D721Med (cell line): ENCODE data around the gene CAMK2N1.
A peak's percentile ranks its signal among the peaks of the same experiment; 100 is the strongest.
"Not testable (repeated sequence)": the region's sequence is repeated elsewhere in the genome, so short reads cannot be mapped to it uniquely, and the experiment has no call there.

Experiments
- DNase-seq: peaks from one replicate; pipeline ENCODE4 v3.0.0; 2011; ENCODE audit warnings: low spot score; ENCODE audit not compliant: insufficient read length
- FAIRE-seq: peaks from 2 replicates; lab custom pipeline; 2011; peaks lifted over from hg19 to GRCh38; lab: Jason Lieb, UNC
- TF ChIP-seq, protein P1 (sequence below): IDR thresholded peaks from 2 replicates; pipeline ENCODE4 v1.5.1; 2012; ENCODE audit warnings: mild to moderate bottlenecking, control low read depth; ENCODE audit not compliant: insufficient read depth; ENCODE audit errors: missing control alignments

Gene CAMK2N1

GRCh38 chr1:20526267-20526666 lies 40.3 kb upstream of the CAMK2N1 start:
- FAIRE-seq (no peak), DNase-seq (no peak)
- TF ChIP-seq, protein P1, sequence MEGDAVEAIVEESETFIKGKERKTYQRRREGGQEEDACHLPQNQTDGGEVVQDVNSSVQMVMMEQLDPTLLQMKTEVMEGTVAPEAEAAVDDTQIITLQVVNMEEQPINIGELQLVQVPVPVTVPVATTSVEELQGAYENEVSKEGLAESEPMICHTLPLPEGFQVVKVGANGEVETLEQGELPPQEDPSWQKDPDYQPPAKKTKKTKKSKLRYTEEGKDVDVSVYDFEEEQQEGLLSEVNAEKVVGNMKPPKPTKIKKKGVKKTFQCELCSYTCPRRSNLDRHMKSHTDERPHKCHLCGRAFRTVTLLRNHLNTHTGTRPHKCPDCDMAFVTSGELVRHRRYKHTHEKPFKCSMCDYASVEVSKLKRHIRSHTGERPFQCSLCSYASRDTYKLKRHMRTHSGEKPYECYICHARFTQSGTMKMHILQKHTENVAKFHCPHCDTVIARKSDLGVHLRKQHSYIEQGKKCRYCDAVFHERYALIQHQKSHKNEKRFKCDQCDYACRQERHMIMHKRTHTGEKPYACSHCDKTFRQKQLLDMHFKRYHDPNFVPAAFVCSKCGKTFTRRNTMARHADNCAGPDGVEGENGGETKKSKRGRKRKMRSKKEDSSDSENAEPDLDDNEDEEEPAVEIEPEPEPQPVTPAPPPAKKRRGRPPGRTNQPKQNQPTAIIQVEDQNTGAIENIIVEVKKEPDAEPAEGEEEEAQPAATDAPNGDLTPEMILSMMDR = no peak

GRCh38 chr1:20521960-20522861 lies 36.2 kb upstream of the CAMK2N1 start:
- FAIRE-seq = no peak
- DNase-seq = no peak
- TF ChIP-seq, protein P1 = peak; percentile 97

DNA sequence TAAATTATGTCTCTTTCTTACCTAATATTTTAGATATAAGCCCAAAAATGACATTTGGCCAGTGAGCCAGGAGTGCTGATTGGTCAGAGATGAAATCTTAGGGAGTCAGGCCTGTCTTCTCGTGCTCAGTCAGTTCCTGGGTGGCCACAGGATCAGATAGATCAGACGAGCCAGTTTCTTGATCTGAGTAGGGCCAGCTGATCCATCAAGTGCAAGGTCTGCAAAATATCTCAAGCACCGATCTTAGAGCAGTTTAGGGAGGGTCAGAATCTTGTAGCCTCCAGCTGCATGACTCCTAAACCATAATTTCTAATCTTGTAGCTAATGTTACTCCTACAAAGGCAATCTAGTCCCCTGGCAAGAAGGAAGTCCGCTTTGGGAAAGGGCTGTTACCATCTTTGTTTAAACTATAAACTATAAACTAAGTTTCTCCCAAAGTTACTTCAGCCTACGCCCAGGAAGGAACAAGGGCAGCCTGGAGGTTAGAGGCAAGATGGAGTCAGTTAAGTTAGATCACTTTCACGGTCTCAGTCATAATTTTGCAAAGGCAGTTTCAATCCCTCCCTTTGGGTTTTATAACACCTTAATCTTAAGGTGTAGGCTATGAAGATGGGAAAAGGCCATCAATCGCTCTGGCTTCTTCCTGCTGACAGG lies 33.7 kb upstream of the CAMK2N1 start:
- FAIRE-seq, DNase-seq: not testable (repeated sequence)

GRCh38 chr1:20511518-20512428 lies 25.8 kb upstream of the CAMK2N1 start:
- FAIRE-seq = no peak
- no peak for DNase-seq
- TF ChIP-seq, protein P1 = no peak

GRCh38 chr1:20508411-20508771 lies 22.4 kb upstream of the CAMK2N1 start:
- FAIRE-seq (no peak), DNase-seq (no peak)

GRCh38 chr1:20507564-20508410 lies 21.8 kb upstream of the CAMK2N1 start, which contains the start of gene MUL1:
Gene MUL1 (minus strand): TSS chr1:20508151. CDS start chr1:20508024, 127 bp downstream.
- TF ChIP-seq, protein P1 = no peak
- no peak for FAIRE-seq

More at GRCh38 chr1:20508411-20508771, 22.4 kb upstream of the CAMK2N1 start:
- TF ChIP-seq, protein P1 = no peak

GRCh38 chr1:20507248-20507563 lies 21.2 kb upstream of the CAMK2N1 start:
- no peak for FAIRE-seq
- TF ChIP-seq, protein P1 = no peak
- no peak for DNase-seq

More at GRCh38 chr1:20507564-20508410, 21.8 kb upstream of the CAMK2N1 start, which contains the start of gene MUL1:
- peak; percentile 77 for DNase-seq
